ENCODE results near the gene FARP1. TPM values are rescaled to one million over a fixed set of nuclear protein-coding genes. Genes with fewer than 3 reads are reported as not detected.

Gene FARP1
- total RNA-seq, 1 donor from 2014 or later, result 128 TPM

- Histone ChIP-seq H4K20me1 (ENCODE audit: insufficient read depth, low read length) (peaks cover 17% of the 10 kb centered on the region), H3K36me3 (ENCODE audit: insufficient read depth, low read length) (no peaks in the 10 kb centered on the region), H3K9ac (ENCODE audit: low read length) (no peak overlapping the region), H3K9me3 (ENCODE audit: insufficient read depth, low read depth, low read length) (peaks cover 5% of the 10 kb centered on the region), H2AFZ (ENCODE audit: low read depth, low read length) (no peak overlapping the region), H3K4me1 (ENCODE audit: insufficient read depth, low read length) (no peaks in the 10 kb centered on the region), H3K4me2 (ENCODE audit: low read length) (no peak overlapping the region), H3K4me3 (ENCODE audit: insufficient read depth, low read depth, low read length) (no peak overlapping the region), H3K27ac (ENCODE audit: low read depth, low read length) (no peak overlapping the region), H3K79me2 (ENCODE audit: insufficient read depth, low read length) (peaks cover 84% of the 10 kb centered on the region), H3K27me3 (ENCODE audit: insufficient read depth, low read length) (no peaks in the 10 kb centered on the region)
- FAIRE-seq, result no peak
- Mint-ChIP-seq H3K4me1 (ENCODE audit: low read depth, unreplicated experiment) (peaks cover 15% of the 10 kb centered on the region), H3K27ac (ENCODE audit: unreplicated experiment) (no peak overlapping the region), H3K4me3 (ENCODE audit: unreplicated experiment) (no peak overlapping the region), H3K27me3 (ENCODE audit: low read depth, unreplicated experiment) (no peaks in the 10 kb centered on the region), H3K36me3 (ENCODE audit: low read depth, unreplicated experiment) (peaks cover 18% of the 10 kb centered on the region), H3K9me3 (ENCODE audit: unreplicated experiment) (peaks cover 12% of the 10 kb centered on the region)
- no peak for DNase-seq (ENCODE audit: low read depth)
- TF ChIP-seq EZH2 (IDR thresholded peaks at IDR 0.05; ENCODE audit: insufficient read depth, low read length) (no peak), CTCF (IDR thresholded peaks at IDR 0.05; ENCODE audit: insufficient read depth, low read depth, low read length) (no peak)
Observed at GRCh38 chr13:98200211-98200878, 57.5 kb downstream of the FARP1 start.

GRCh38 chr13:98201189-98201588 is 58.3 kb downstream of the FARP1 start:
- H3K4me3 Mint-ChIP-seq (ENCODE audit: unreplicated experiment), result no peak overlapping the region
- H3K27ac ChIP-seq (ENCODE audit: low read depth, low read length), result no peak overlapping the region
- peaks cover 16% of the 10 kb centered on the region for H3K4me1 Mint-ChIP-seq (ENCODE audit: low read depth, unreplicated experiment)

More at GRCh38 chr13:98201189-98201588, 58.3 kb downstream of the FARP1 start:
- Histone ChIP-seq H3K4me2 (ENCODE audit: low read length) (no peak overlapping the region), H2AFZ (ENCODE audit: low read depth, low read length) (no peak overlapping the region), H3K27me3 (ENCODE audit: insufficient read depth, low read length) (no peaks in the 10 kb centered on the region), H3K9ac (ENCODE audit: low read length) (no peak overlapping the region), H3K4me1 (ENCODE audit: insufficient read depth, low read length) (peaks cover 2% of the 10 kb centered on the region), H3K36me3 (ENCODE audit: insufficient read depth, low read length) (no peaks in the 10 kb centered on the region), H3K9me3 (ENCODE audit: insufficient read depth, low read depth, low read length) (peaks cover 5% of the 10 kb centered on the region), H3K4me3 (ENCODE audit: insufficient read depth, low read depth, low read length) (no peak overlapping the region), H4K20me1 (ENCODE audit: insufficient read depth, low read length) (peaks cover 17% of the 10 kb centered on the region), H3K79me2 (ENCODE audit: insufficient read depth, low read length) (peaks cover 84% of the 10 kb centered on the region)
- Mint-ChIP-seq H3K27me3 (ENCODE audit: low read depth, unreplicated experiment) (no peaks in the 10 kb centered on the region), H3K27ac (ENCODE audit: unreplicated experiment) (no peak overlapping the region), H3K36me3 (ENCODE audit: low read depth, unreplicated experiment) (peaks cover 17% of the 10 kb centered on the region), H3K9me3 (ENCODE audit: unreplicated experiment) (peaks cover 20% of the 10 kb centered on the region)
- TF ChIP-seq EZH2 (IDR thresholded peaks at IDR 0.05; ENCODE audit: insufficient read depth, low read length) (no peak), CTCF (IDR thresholded peaks at IDR 0.05; ENCODE audit: insufficient read depth, low read depth, low read length) (no peak)
- no peak for DNase-seq (ENCODE audit: low read depth)
- no peak for FAIRE-seq

All from astrocyte (in vitro differentiated cells and primary cell).